Measurements from ENCODE around the gene PRSS3.
"Not testable (repeated sequence)": the region's sequence is repeated elsewhere in the genome, so short reads cannot be mapped to it uniquely, and the experiment has no call there.

PRSS3 gene

DNA sequence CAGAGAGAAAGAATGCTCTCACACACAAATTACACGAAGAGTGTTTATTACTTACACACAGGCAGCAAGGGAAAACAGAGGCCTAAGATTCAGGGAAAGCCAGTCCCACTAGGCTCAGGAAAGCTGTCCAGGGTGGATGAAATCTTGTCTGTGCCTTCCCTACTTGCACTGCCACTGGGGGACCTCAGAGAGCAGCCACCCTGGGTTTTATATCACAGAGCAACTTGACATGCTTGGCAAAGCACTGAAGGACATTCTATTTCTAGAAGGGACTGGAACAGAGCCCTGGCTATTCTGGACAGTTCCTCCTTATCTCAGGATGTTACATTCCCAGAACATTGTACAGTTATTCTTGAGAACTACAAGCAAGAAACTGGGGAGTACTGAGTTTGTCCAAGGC, 7.5 kb upstream of the PRSS3 start:
- DNase-seq = no peak

DNA sequence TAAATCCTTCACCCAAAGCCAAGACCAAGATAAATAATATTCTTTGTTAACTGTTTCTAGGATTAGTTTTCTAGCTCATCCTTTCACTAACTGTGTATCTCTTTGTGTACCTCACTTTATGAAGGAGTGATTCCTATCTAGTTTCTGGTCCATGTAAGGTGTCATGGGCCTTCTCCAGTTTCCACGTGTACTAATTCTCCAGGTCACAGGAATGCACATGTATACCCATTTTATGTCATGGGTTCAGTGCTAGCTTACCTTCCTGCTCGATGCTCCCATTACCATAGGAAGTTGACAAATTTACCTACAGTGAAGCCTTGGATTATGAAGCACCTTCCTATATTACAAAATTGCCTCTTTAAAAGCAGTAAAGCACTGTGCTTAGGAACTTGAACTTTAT, 5.9 kb upstream of the PRSS3 start:
- not testable (repeated sequence) for DNase-seq

DNA sequence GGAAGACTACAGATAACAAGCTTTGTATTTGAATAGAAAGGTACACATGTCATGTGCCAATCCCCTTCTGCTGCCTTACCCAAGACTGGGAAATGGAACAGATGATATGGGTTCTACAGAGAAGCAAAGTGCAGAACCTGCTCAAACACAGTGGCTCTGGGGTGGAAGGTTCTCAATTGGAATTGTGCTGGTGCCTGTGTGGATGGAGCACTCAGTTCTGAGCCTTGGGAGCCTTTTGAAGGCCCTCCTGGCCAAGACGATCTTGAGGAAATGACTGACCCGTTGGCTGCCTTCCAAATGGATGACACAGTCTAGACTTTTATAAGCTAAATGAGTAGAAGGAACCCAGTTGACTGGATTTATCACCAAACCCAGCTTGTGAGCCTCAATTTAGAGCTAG, 4.2 kb upstream of the PRSS3 start:
- no peak for DNase-seq

DNA sequence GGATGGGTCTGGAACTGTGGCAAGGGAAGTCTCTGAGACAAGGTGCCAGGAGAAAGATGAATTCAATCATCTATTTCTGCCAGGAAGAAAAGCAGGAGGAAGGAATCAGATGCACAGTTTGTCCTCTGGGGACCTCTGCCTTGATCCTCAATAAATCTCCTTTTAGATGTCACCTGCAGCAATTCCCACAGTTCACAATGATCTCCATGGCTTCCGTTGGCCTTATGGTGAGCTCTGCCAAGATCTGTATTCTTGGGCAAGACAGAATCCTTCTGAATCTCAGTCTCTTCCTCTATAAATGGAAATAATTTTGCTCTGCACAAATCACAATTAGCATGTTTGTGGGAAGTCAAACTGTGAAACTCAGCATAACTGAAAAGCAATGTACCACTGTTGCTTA, 1.9 kb upstream of the PRSS3 start:
- not testable (repeated sequence) for DNase-seq

GRCh38 chr9:33794560-33794959, 801 bp upstream of the PRSS3 start:
- no peak for DNase-seq

GRCh38 chr9:33795819-33796218, 458 bp downstream of the PRSS3 start:
- no peak for DNase-seq

- not testable (repeated sequence) for DNase-seq
Observed at GRCh38 chr9:33796679-33797078, 1.3 kb downstream of the PRSS3 start.

DNA sequence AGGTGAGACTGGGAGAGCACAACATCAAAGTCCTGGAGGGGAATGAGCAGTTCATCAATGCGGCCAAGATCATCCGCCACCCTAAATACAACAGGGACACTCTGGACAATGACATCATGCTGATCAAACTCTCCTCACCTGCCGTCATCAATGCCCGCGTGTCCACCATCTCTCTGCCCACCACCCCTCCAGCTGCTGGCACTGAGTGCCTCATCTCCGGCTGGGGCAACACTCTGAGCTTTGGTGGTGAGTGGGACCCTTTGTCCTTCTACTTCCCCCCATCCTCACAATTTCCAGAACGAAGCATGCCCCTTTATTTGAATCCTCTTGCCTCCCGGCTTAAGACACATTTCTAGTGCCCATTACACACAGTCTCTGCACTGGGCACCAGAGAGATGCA, 2.5 kb downstream of the PRSS3 start:
- no peak for DNase-seq

DNA sequence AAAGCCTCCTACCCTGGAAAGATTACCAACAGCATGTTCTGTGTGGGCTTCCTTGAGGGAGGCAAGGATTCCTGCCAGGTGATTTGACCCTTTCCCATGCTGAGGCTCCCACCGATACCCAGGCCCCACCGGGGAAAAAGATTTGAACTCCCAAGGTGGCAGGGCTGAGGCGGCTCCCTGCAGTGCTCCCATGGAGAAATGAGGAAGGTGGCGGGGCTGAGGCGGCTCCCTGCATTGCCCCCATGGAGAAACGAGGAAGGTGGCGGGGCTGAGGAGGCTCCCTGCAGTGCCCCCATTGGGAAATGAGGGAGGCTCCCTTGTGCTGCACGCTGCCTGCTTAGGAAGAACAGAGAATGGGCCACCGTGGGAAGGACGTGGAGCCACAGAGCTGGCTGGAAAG, 3.2 kb downstream of the PRSS3 start:
- no peak for DNase-seq

GRCh38 chr9:33799928-33800704, 4.8 kb downstream of the PRSS3 start:
- DNase-seq = no peak

GRCh38 chr9:33800886-33801285, 5.5 kb downstream of the PRSS3 start:
- no peak for DNase-seq

DNA sequence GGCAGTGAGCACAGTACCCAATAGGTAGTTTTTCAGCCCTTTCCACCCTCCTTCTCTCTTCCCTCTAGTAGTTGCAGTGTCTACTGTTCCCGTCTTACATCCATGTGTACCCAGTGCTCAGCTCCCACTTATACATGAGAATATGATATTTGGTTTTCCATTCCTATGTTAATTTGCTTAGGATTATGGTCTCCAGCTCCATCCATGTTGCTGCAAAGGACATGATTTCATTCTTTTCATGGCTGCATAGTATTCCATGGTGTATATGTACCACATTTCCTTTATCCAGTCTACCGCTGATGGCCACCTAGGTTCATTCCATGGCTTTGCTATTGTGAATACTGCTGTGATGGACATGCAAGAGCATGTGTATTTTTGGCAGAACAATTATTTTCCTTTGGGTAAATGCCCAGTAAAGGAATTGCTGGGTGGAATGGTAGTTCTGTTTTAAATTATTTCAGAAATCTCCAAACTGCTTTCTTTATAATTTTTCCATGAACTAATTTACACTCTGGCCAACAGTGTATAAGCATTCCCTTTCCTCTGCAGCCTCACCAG, 6.7 kb downstream of the PRSS3 start:
- DNase-seq = not testable (repeated sequence)

- DNase-seq = not testable (repeated sequence)
Observed at GRCh38 chr9:33804196-33804595, 8.8 kb downstream of the PRSS3 start.

GRCh38 chr9:33807156-33807555, 11.8 kb downstream of the PRSS3 start:
- DNase-seq = not testable (repeated sequence)

DNA sequence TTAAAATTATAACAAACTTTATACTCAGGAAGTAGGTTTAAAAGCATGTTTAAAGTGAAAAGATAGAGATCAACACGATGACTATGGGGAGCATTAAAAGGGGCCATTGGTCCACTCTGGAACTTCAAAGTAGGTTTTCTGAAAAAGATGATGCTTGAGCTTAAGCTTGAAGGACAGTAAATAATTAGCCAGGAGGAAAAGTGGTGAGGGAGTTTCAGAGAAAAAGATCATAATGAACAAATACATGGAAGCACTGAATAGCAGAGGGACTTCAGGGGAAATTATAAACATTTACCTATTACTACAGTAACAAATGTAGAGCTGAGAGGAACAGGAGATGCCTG, 13.6 kb downstream of the PRSS3 start:
- DNase-seq = not testable (repeated sequence)

GRCh38 chr9:33809506-33809905, 14.1 kb downstream of the PRSS3 start:
- DNase-seq = no peak

DNA sequence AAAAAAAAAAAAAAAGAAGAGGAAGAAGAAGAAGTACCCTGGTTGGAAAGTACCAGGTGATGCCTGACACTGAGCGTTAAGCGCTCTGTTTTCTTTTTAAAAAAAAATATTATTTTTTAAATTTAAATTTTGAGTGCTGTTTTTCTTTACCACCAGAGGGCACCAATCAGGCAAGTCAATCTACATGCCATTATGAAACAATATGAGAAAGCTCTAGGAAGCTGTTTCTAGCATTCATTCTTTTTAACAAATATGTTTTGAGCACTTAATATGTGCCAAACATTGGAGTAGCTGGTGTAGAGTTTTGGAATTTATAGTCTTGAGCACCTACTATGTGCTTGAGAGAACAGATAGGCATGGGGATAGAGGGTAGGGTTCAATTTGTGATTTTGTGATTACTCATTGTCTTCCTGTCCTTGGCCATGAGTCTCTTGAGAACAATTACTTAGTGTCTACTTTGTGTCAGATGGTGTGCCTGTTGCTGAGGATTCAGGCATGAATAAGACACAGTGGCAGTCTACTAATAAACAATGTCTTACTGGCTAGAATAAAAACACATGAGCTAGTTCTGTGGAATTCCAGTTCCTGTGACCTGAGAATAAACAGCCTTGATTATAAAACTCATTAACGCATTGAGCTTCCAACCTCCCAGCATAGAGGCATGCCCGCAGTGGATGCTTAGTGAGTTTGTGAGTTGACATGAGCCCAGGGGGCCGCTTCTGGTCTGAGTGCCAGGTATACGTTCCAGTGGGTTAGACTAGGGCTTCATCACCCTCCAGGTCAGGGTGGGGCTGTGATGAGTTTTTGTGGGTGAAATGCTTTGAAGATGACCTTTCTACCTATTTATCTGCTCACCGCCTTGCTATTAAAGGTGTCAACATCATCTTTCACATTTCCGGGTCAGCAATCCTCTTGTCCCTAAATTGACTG, 18.6 kb downstream of the PRSS3 start:
- DNase-seq = peak in 2 of 5 donors; percentile 14 to 54

DNA sequence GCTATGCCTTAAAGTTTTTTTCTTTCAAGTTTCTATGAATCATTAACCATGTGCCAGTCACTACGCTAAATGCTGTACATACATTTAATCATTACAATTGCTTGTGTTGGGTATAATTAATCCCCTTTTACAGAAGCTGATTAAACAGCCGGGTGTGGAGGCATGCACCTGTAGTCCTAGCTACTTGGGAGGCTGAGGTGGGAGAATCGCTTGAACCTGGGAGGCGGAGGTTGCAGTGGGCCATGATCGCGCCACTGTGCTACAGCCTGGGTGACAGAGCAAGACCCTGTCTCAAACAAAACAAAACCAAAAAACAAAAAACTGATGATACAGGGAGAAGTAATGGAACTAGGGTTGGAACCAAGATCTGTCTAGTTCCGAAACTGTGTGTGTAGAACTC, 20.4 kb downstream of the PRSS3 start:
- no peak for DNase-seq

GRCh38 chr9:33816327-33817252, 21.2 kb downstream of the PRSS3 start, which contains the start of gene UBE2R2:
Gene UBE2R2 (plus strand): TSS chr9:33817160. CDS start chr9:33817758, 598 bp downstream.
- peak; percentile 91 to 98 (median 92) for DNase-seq

- peak; percentile 22 to 70 (median 41) for DNase-seq
Observed at GRCh38 chr9:33817327-33818166, 22.2 kb downstream of the PRSS3 start.

DNA sequence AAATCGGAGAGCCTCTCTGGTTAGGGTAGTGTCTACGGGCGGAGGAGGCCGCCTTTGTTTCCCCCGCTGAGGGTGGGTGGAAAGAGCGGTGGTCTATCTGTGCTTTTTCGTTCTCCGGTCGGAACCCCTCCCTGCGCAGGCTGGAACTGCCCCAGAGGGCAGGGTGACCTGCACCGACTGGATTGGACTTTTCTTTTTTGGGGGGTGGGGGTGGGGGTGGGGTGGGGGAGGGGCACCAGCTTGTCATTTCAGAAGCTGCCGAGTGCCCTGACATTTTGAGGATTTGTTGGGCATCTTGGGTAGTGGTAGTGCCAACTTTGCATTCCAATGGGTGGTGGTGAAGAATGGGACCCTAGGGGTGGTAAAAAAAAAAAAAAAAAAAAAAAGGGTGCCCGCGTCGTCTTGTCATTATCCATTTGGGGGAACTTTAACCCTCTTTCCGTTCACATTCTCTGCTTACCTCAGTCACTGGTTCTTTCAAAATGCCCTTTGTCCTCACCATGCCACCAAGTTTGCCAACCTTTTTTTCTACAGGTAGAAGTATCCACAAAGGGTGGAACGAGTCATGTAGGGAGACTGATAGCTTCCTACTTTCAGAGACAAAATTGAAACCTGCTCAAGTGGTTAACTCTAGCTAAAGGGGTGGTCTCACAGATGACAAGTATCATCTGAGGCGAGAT, 22.9 kb downstream of the PRSS3 start:
- no peak for DNase-seq

Data from T-helper 1 cell (primary cell).